Hepatocyte (in vitro differentiated cells): ENCODE results near the gene CCNA1.

Experiments
- CTCF ChIP-seq: fragments of 200-600 bp; sonication (generic); IDR thresholded peaks from 2 replicates; pipeline ENCODE4 v1.5.1; 2016; ENCODE audit warnings: antibody characterized with exemption, mild to moderate bottlenecking; ENCODE audit not compliant: poor library complexity
- EZH2 ChIP-seq: fragments of 200-600 bp; sonication (generic); IDR thresholded peaks from 2 replicates; pipeline ENCODE4 v1.6.1; 2016; ENCODE audit warnings: antibody characterized with exemption, mild to moderate bottlenecking, borderline replicate concordance
- EZH2phosphoT487 ChIP-seq: fragments of 200-600 bp; sonication (generic); IDR thresholded peaks from one replicate; pipeline ENCODE4 v1.6.1; 2018; ENCODE audit warnings: antibody characterized with exemption, mild to moderate bottlenecking, low read depth, moderate library complexity; ENCODE audit not compliant: unreplicated experiment, severe bottlenecking

- TF ChIP-seq CTCF = no peak
- no peak for TF ChIP-seq EZH2phosphoT487
- TF ChIP-seq EZH2 = no peak
Observed at GRCh38 chr13:36480726-36481427, 48.6 kb downstream of the CCNA1 start.
